WTC11 (cell line): ENCODE results near the gene ITPKB. TPM values are rescaled to one million over a fixed set of nuclear protein-coding genes. Genes with fewer than 3 reads are reported as not detected.

Experiments used
- ATAC-seq: fragments of 200-7000 bp; cut with Tn5 transposase; 2 replicates; pipeline ENCODE4 v1.10.0; 2021; ENCODE audit warnings: mild to moderate bottlenecking, moderate library complexity
- CTCF ChIA-PET: fragments of 300-600 bp; sonication (Branson Sonifier 250); formaldehyde crosslinking; loops from one replicate; lab custom pipeline; 2021; ENCODE audit warnings: antibody characterized with exemption; lab: Charles Lee
- POLR2A ChIA-PET: fragments of 350-600 bp; sonication (Branson Sonifier 250); formaldehyde crosslinking; loops from one replicate; lab custom pipeline; 2021; ENCODE audit warnings: antibody characterized with exemption; lab: Charles Lee
- DNase-seq: peaks from one replicate; pipeline ENCODE4 v3.0.0; 2021; ENCODE audit warnings: low spot score
- H3K27ac Mint-ChIP-seq: 2 replicates; pipeline ENCODE4 v1.8.0; 2021; ENCODE audit warnings: mixed read lengths
- H3K27me3 Mint-ChIP-seq: 2 replicates; pipeline ENCODE4 v1.8.0; 2021; ENCODE audit warnings: low read depth, mild to moderate bottlenecking, moderate library complexity, mixed read lengths
- H3K36me3 Mint-ChIP-seq: 2 replicates; pipeline ENCODE4 v1.8.0; 2021; ENCODE audit warnings: mixed read lengths
- H3K4me1 Mint-ChIP-seq: 2 replicates; pipeline ENCODE4 v1.8.0; 2022; ENCODE audit warnings: mixed read lengths
- H3K4me3 Mint-ChIP-seq: 2 replicates; pipeline ENCODE4 v1.8.0; 2021; ENCODE audit warnings: mild to moderate bottlenecking, moderate library complexity, mixed read lengths
- H3K9me3 Mint-ChIP-seq: 2 replicates; pipeline ENCODE4 v1.8.0; 2021; ENCODE audit warnings: mixed read lengths
- CBFB ChIP-seq: sonication (generic); formaldehyde crosslinking; IDR thresholded peaks from 2 replicates; pipeline ENCODE4 v1.8.1; 2022; ENCODE audit warnings: mild to moderate bottlenecking, low read depth, missing genetic modification reagents
- E2F5 ChIP-seq: sonication (generic); formaldehyde crosslinking; IDR thresholded peaks from 2 replicates; pipeline ENCODE4 v1.8.1; 2022; ENCODE audit warnings: mild to moderate bottlenecking, moderate library complexity, missing genetic modification reagents
- ETV6 ChIP-seq: sonication (generic); formaldehyde crosslinking; IDR thresholded peaks from 2 replicates; pipeline ENCODE4 v1.8.1; 2022; ENCODE audit warnings: mild to moderate bottlenecking, missing genetic modification reagents
- FOXP1 ChIP-seq: sonication (generic); formaldehyde crosslinking; IDR thresholded peaks from 2 replicates; pipeline ENCODE4 v1.8.0; 2022; ENCODE audit warnings: missing genetic modification reagents, mild to moderate bottlenecking, moderate library complexity, borderline replicate concordance
- KAT7 ChIP-seq: sonication (generic); formaldehyde crosslinking; IDR thresholded peaks from 2 replicates; pipeline ENCODE4 v1.8.1; 2023; ENCODE audit warnings: missing genetic modification reagents, mild to moderate bottlenecking, borderline replicate concordance
- MAX ChIP-seq: sonication (generic); formaldehyde crosslinking; IDR thresholded peaks from 2 replicates; pipeline ENCODE4 v1.8.0; 2022; ENCODE audit warnings: mild to moderate bottlenecking, missing genetic modification reagents
- NFATC4 ChIP-seq: fragments of 250-450 bp; sonication (Bioruptor Pico); IDR thresholded peaks from 2 replicates; pipeline ENCODE4 v1.9.0; 2021; ENCODE audit warnings: mild to moderate bottlenecking
- SOX15 ChIP-seq: fragments of 250-450 bp; sonication (Bioruptor Pico); IDR thresholded peaks from 2 replicates; pipeline ENCODE4 v1.9.0; 2021; ENCODE audit warnings: mild to moderate bottlenecking
- ZNF423 ChIP-seq: fragments of 250-450 bp; sonication (Bioruptor Pico); IDR thresholded peaks from 2 replicates; pipeline ENCODE4 v2.1.2; 2022; ENCODE audit warnings: mild to moderate bottlenecking, moderate library complexity
- ZSCAN18 ChIP-seq: fragments of 250-450 bp; sonication (Bioruptor Pico); IDR thresholded peaks from 2 replicates; pipeline ENCODE4 v2.1.2; 2022; ENCODE audit warnings: mild to moderate bottlenecking, moderate library complexity
- total RNA-seq: library from RNA; stranded (reverse); gene quantifications from 3 replicates; pipeline ENCODE4 v1.2.3, GENCODE V29; 2021
- TF ChIP-seq, protein P1 (sequence below): sonication (generic); formaldehyde crosslinking; IDR thresholded peaks from 2 replicates; pipeline ENCODE4 v1.8.1; 2023; ENCODE audit warnings: mild to moderate bottlenecking, missing genetic modification reagents, moderate library complexity
- TF ChIP-seq, protein P2 (sequence below): fragments of 200-600 bp; IDR thresholded peaks from 2 replicates; pipeline ENCODE4 v1.8.0; 2022; ENCODE audit warnings: antibody characterized with exemption
- TF ChIP-seq, protein P3 (sequence below): sonication (generic); formaldehyde crosslinking; IDR thresholded peaks from 2 replicates; pipeline ENCODE4 v1.8.0; 2022; ENCODE audit warnings: mild to moderate bottlenecking, missing genetic modification reagents
- TF ChIP-seq, protein P4 (sequence below): fragments of 250-450 bp; sonication (Bioruptor Pico); IDR thresholded peaks from 2 replicates; pipeline ENCODE4 v1.9.0; 2021; ENCODE audit warnings: mild to moderate bottlenecking

Gene ITPKB
- total RNA-seq, 1 experiment from 2014 or later: 15.6 TPM

GRCh38 chr1:226661271-226661670, 77.8 kb downstream of the ITPKB start:
- ChIA-PET POLR2A (no interaction called here), CTCF (interaction anchor here (1.0 to 1.8 kb wide), 4 partner anchors 19 to 51 kb away, joined by 3 to 7 read pairs (median 4); no protein-coding TSS in a partner anchor)
- H3K27ac Mint-ChIP-seq: no peak overlapping the region
- H3K9me3 Mint-ChIP-seq: no peaks in the 10 kb centered on the region
- TF ChIP-seq, protein P1, sequence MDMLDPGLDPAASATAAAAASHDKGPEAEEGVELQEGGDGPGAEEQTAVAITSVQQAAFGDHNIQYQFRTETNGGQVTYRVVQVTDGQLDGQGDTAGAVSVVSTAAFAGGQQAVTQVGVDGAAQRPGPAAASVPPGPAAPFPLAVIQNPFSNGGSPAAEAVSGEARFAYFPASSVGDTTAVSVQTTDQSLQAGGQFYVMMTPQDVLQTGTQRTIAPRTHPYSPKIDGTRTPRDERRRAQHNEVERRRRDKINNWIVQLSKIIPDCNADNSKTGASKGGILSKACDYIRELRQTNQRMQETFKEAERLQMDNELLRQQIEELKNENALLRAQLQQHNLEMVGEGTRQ (CRISPR knock-in tag): no peak
- TF ChIP-seq, protein P2, sequence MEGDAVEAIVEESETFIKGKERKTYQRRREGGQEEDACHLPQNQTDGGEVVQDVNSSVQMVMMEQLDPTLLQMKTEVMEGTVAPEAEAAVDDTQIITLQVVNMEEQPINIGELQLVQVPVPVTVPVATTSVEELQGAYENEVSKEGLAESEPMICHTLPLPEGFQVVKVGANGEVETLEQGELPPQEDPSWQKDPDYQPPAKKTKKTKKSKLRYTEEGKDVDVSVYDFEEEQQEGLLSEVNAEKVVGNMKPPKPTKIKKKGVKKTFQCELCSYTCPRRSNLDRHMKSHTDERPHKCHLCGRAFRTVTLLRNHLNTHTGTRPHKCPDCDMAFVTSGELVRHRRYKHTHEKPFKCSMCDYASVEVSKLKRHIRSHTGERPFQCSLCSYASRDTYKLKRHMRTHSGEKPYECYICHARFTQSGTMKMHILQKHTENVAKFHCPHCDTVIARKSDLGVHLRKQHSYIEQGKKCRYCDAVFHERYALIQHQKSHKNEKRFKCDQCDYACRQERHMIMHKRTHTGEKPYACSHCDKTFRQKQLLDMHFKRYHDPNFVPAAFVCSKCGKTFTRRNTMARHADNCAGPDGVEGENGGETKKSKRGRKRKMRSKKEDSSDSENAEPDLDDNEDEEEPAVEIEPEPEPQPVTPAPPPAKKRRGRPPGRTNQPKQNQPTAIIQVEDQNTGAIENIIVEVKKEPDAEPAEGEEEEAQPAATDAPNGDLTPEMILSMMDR: no peak
- TF ChIP-seq E2F5: no peak
- TF ChIP-seq, protein P3, sequence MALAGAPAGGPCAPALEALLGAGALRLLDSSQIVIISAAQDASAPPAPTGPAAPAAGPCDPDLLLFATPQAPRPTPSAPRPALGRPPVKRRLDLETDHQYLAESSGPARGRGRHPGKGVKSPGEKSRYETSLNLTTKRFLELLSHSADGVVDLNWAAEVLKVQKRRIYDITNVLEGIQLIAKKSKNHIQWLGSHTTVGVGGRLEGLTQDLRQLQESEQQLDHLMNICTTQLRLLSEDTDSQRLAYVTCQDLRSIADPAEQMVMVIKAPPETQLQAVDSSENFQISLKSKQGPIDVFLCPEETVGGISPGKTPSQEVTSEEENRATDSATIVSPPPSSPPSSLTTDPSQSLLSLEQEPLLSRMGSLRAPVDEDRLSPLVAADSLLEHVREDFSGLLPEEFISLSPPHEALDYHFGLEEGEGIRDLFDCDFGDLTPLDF (CRISPR knock-in tag): no peak
- TF ChIP-seq FOXP1 (CRISPR knock-in tag): no peak
- no peak for TF ChIP-seq CBFB (CRISPR knock-in tag)
- TF ChIP-seq ETV6 (CRISPR knock-in tag): no peak
- no peak for TF ChIP-seq KAT7
- no peak for TF ChIP-seq ZSCAN18 (CRISPR knock-in tag)
- TF ChIP-seq, protein P4, sequence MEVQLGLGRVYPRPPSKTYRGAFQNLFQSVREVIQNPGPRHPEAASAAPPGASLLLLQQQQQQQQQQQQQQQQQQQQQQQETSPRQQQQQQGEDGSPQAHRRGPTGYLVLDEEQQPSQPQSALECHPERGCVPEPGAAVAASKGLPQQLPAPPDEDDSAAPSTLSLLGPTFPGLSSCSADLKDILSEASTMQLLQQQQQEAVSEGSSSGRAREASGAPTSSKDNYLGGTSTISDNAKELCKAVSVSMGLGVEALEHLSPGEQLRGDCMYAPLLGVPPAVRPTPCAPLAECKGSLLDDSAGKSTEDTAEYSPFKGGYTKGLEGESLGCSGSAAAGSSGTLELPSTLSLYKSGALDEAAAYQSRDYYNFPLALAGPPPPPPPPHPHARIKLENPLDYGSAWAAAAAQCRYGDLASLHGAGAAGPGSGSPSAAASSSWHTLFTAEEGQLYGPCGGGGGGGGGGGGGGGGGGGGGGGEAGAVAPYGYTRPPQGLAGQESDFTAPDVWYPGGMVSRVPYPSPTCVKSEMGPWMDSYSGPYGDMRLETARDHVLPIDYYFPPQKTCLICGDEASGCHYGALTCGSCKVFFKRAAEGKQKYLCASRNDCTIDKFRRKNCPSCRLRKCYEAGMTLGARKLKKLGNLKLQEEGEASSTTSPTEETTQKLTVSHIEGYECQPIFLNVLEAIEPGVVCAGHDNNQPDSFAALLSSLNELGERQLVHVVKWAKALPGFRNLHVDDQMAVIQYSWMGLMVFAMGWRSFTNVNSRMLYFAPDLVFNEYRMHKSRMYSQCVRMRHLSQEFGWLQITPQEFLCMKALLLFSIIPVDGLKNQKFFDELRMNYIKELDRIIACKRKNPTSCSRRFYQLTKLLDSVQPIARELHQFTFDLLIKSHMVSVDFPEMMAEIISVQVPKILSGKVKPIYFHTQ (CRISPR knock-in tag): no peak
- no peak for TF ChIP-seq NFATC4 (CRISPR knock-in tag)
- TF ChIP-seq SOX15 (CRISPR knock-in tag): no peak
- H3K4me1 Mint-ChIP-seq: peaks cover 71% of the 10 kb centered on the region
- DNase-seq (no peak), ATAC-seq (no peak)
- H3K27me3 Mint-ChIP-seq: no peaks in the 10 kb centered on the region; the same call in 1 of the 2 replicates
- no peak overlapping the region for H3K4me3 Mint-ChIP-seq
- no peaks in the 10 kb centered on the region for H3K36me3 Mint-ChIP-seq

- no peaks in the 10 kb centered on the region; the same call in 1 of the 2 replicates for H3K27me3 Mint-ChIP-seq
- no peak overlapping the region for H3K27ac Mint-ChIP-seq
- H3K4me1 Mint-ChIP-seq: peaks cover 77% of the 10 kb centered on the region
- no peak for TF ChIP-seq MAX (CRISPR knock-in tag)
- peak; percentile 87 for TF ChIP-seq ZNF423 (CRISPR knock-in tag)
- DNase-seq (no peak), ATAC-seq (no peak)
- no peaks in the 10 kb centered on the region for H3K36me3 Mint-ChIP-seq
- POLR2A ChIA-PET: no interaction called here
- H3K4me3 Mint-ChIP-seq: no peak overlapping the region
- no peaks in the 10 kb centered on the region for H3K9me3 Mint-ChIP-seq
- CTCF ChIA-PET: interaction anchor here (1.1 kb wide), 1 partner anchor 19 kb away, joined by 3 read pairs; no protein-coding TSS in a partner anchor
These were observed 78.5 kb downstream of the ITPKB start for GRCh38 chr1:226660410-226661182.
